HepG2 (cell line): Measurements from ENCODE around the gene PTCRA. TPM values are rescaled to one million over a fixed set of nuclear protein-coding genes. Genes with fewer than 3 reads are reported as not detected.

Experiments
- EP300 ChIP-seq, 3 experiments: sonication (generic) in 1 of 3; formaldehyde crosslinking in 1 of 3; IDR thresholded peaks; 2 replicates each; pipeline versions ENCODE4 v1.5.1 to v1.6.1; 2011 to 2020; ENCODE audit warnings: low read depth in 2 of 3, low read length in 2 of 3, borderline replicate concordance in 1 of 3, improper control_type of control experiment in 1 of 3, mild to moderate bottlenecking in 1 of 3, missing genetic modification reagents in 1 of 3, moderate library complexity in 1 of 3
- FOXA1 ChIP-seq, 2 experiments: fragments of 450-650 bp in 1 of 2; sonication (generic) in 1 of 2; formaldehyde crosslinking in 1 of 2; IDR thresholded peaks; 2 replicates each; pipeline versions ENCODE4 v1.4.0 to v1.6.1; 2016 to 2020; ENCODE audit warnings: missing genetic modification reagents in 1 of 2
- GABPA ChIP-seq, 2 experiments: IDR thresholded peaks; 2 replicates each; pipeline ENCODE4 v1.6.1; 2011 to 2016; ENCODE audit warnings: low read depth in 2 of 2, low read length in 1 of 2, missing biosample characterization in 1 of 2, missing genetic modification characterization in 1 of 2
- GFI1 ChIP-seq: sonication (generic); formaldehyde crosslinking; IDR thresholded peaks from 2 replicates; pipeline ENCODE4 v1.5.0; 2020; ENCODE audit warnings: missing genetic modification reagents, mild to moderate bottlenecking, borderline replicate concordance
- HOXA3 ChIP-seq: sonication (generic); formaldehyde crosslinking; IDR thresholded peaks from 2 replicates; pipeline ENCODE4 v1.5.0; 2020; ENCODE audit warnings: missing genetic modification reagents
- KAT2B ChIP-seq: fragments of 150-350 bp; IDR thresholded peaks from 2 replicates; pipeline ENCODE4 v1.6.1; 2014; ENCODE audit warnings: low read depth, low read length, borderline replicate concordance
- NFYC ChIP-seq: IDR thresholded peaks from 2 replicates; pipeline ENCODE4 v1.6.1; 2016; ENCODE audit warnings: missing genetic modification reagents, missing compliant biosample characterization
- PHF21A ChIP-seq: sonication (generic); formaldehyde crosslinking; IDR thresholded peaks from 2 replicates; pipeline ENCODE4 v1.5.0; 2020; ENCODE audit warnings: mild to moderate bottlenecking, missing genetic modification reagents
- PHF8 ChIP-seq: sonication (generic); formaldehyde crosslinking; IDR thresholded peaks from 2 replicates; pipeline ENCODE4 v1.5.0; 2020; ENCODE audit warnings: missing genetic modification reagents
- SIN3B ChIP-seq: fragments of 150-350 bp; IDR thresholded peaks from 2 replicates; pipeline ENCODE4 v1.6.1; 2014; ENCODE audit warnings: low read length
- SMC3 ChIP-seq: IDR thresholded peaks from 2 replicates; pipeline ENCODE4 v1.6.1; 2011; ENCODE audit warnings: low read length, improper control_type of control experiment
- YY1 ChIP-seq: IDR thresholded peaks from 2 replicates; pipeline ENCODE4 v1.6.1; 2011; ENCODE audit warnings: low read length, low read depth, moderate library complexity, mild to moderate bottlenecking; ENCODE audit not compliant: insufficient read depth, insufficient replicate concordance
- ZFAT ChIP-seq: sonication (generic); formaldehyde crosslinking; conservative IDR thresholded peaks from 2 replicates; pipeline ENCODE4 v1.8.1; 2023; ENCODE audit warnings: missing genetic modification reagents, inconsistent platforms
- ZNF501 ChIP-seq: sonication (generic); formaldehyde crosslinking; IDR thresholded peaks from 2 replicates; pipeline ENCODE4 v1.5.1; 2020; ENCODE audit warnings: mild to moderate bottlenecking, moderate library complexity, missing genetic modification reagents
- ZNF567 ChIP-seq: sonication (generic); formaldehyde crosslinking; IDR thresholded peaks from 2 replicates; pipeline ENCODE4 v1.8.1; 2023; ENCODE audit warnings: mild to moderate bottlenecking, missing genetic modification reagents, borderline replicate concordance
- ZNF781 ChIP-seq: sonication (generic); formaldehyde crosslinking; IDR thresholded peaks from 2 replicates; pipeline ENCODE4 v1.5.1; 2020; ENCODE audit warnings: borderline replicate concordance, mild to moderate bottlenecking, missing genetic modification reagents; ENCODE audit errors: not compliant biosample characterization
- polyA plus RNA-seq, 8 experiments: library from polyadenylated mRNA; depleted of rRNA in 3 of 8; stranded (reverse) in 7 of 8; unstranded in 1 of 8; fragments of >200 nt; fragmentation: Illumina TruSeq in 4 of 8; extraction: Trizol in 4 of 8; gene quantifications; 2 replicates each; pipeline versions ENCODE4 v1.2.1 to v1.2.3, GENCODE V29; 2011 to 2016; ENCODE audit warnings: low read depth in 4 of 8, missing spikeins in 1 of 8, mixed read lengths in 1 of 8; ENCODE audit not compliant: insufficient read depth in 1 of 8
- total RNA-seq, 5 experiments: library from RNA; depleted of rRNA; stranded (reverse); fragments of >200 nt; fragmentation: Illumina TruSeq; extraction: Trizol; gene quantifications; 2 replicates each; pipeline ENCODE4 v1.2.3, GENCODE V29; 2016; ENCODE audit warnings: low read depth in 1 of 5
- TF ChIP-seq, protein P1 (sequence below): sonication (generic); formaldehyde crosslinking; IDR thresholded peaks from 2 replicates; pipeline ENCODE4 v1.4.0; 2020; ENCODE audit warnings: mild to moderate bottlenecking, missing genetic modification reagents
- TF ChIP-seq, protein P2 (sequence below): sonication (generic); formaldehyde crosslinking; IDR thresholded peaks from 2 replicates; pipeline ENCODE4 v1.4.0; 2020; ENCODE audit warnings: missing genetic modification reagents
- TF ChIP-seq, protein P3 (sequence below): sonication (generic); formaldehyde crosslinking; IDR thresholded peaks from 2 replicates; pipeline ENCODE4 v1.4.0; 2020; ENCODE audit warnings: missing genetic modification reagents, borderline replicate concordance
- TF ChIP-seq, protein P4 (sequence below): IDR thresholded peaks from 2 replicates; pipeline ENCODE4 v1.6.1; 2018; ENCODE audit warnings: missing genetic modification reagents, mild to moderate bottlenecking, missing compliant biosample characterization

Gene PTCRA
- total and polyA plus RNA-seq, 2 of the 13 experiments (the other 11 are each of a cell fraction or from before 2014, with no cell fraction given), result not detected

DNA sequence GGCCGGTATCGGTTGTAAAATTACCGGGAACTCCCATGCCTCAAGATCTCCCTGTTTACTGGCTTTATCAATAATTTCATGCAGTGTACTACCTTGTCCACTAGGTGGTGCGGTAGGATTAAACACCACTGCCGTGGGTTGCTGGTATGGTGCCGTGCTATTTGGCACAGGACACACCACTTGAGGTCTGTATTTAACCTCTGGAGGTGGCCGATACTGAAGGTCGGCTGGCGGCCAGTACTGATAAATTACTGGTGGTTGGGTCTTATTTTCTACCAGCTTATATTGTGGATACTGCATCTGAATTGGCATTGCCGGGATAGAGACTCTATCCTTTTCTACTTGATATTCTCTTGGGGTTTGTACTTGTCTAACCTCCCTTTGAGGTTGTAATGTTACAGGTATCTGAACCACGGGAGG, 14.3 kb upstream of the PTCRA start (continued):
- 0 out of 2 replicates have a peak, but pooled peaks have one; percentile 26 for TF ChIP-seq GFI1
- TF ChIP-seq FOXA1 (IDR thresholded peaks at IDR 0.05), result no peak
- peak; percentile 75 for TF ChIP-seq FOXA1 (CRISPR knock-in tag; IDR thresholded peaks at IDR 0.05)
- TF ChIP-seq, protein P1, sequence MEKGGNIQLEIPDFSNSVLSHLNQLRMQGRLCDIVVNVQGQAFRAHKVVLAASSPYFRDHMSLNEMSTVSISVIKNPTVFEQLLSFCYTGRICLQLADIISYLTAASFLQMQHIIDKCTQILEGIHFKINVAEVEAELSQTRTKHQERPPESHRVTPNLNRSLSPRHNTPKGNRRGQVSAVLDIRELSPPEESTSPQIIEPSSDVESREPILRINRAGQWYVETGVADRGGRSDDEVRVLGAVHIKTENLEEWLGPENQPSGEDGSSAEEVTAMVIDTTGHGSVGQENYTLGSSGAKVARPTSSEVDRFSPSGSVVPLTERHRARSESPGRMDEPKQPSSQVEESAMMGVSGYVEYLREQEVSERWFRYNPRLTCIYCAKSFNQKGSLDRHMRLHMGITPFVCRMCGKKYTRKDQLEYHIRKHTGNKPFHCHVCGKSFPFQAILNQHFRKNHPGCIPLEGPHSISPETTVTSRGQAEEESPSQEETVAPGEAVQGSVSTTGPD (CRISPR knock-in tag), result 0 out of 2 replicates have a peak, but pooled peaks have one; percentile 52
- TF ChIP-seq PHF8, result 0 out of 2 replicates have a peak, but pooled peaks have one; percentile 27
- TF ChIP-seq ZNF567 (CRISPR knock-in tag), result no peak
- 0 out of 4 replicates have a peak, but pooled peaks of 1 of the 2 experiments have one; percentile 16 for TF ChIP-seq EP300 (IDR thresholded peaks at IDR 0.05; ENCODE audit: low read depth in 2 of 2, low read length in 2 of 2)
- no peak for TF ChIP-seq EP300 (CRISPR knock-in tag; IDR thresholded peaks at IDR 0.05; ENCODE audit: borderline replicate concordance)
- TF ChIP-seq GABPA (IDR thresholded peaks at IDR 0.05; ENCODE audit: low read depth, low read length), result no peak
- 0 out of 2 replicates have a peak, but pooled peaks have one; percentile 34 for TF ChIP-seq GABPA (CRISPR knock-in tag; IDR thresholded peaks at IDR 0.05; ENCODE audit: low read depth)
- TF ChIP-seq, protein P2, sequence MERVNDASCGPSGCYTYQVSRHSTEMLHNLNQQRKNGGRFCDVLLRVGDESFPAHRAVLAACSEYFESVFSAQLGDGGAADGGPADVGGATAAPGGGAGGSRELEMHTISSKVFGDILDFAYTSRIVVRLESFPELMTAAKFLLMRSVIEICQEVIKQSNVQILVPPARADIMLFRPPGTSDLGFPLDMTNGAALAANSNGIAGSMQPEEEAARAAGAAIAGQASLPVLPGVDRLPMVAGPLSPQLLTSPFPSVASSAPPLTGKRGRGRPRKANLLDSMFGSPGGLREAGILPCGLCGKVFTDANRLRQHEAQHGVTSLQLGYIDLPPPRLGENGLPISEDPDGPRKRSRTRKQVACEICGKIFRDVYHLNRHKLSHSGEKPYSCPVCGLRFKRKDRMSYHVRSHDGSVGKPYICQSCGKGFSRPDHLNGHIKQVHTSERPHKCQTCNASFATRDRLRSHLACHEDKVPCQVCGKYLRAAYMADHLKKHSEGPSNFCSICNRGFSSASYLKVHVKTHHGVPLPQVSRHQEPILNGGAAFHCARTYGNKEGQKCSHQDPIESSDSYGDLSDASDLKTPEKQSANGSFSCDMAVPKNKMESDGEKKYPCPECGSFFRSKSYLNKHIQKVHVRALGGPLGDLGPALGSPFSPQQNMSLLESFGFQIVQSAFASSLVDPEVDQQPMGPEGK (CRISPR knock-in tag), result no peak
- 0 out of 2 replicates have a peak, but pooled peaks have one; percentile 33 for TF ChIP-seq HOXA3 (CRISPR knock-in tag)
- peak; percentile 40 for TF ChIP-seq YY1
- TF ChIP-seq ZFAT (CRISPR knock-in tag), result no peak
- TF ChIP-seq KAT2B, result no peak
- TF ChIP-seq ZNF501, result peak; percentile 79
- TF ChIP-seq, protein P3, sequence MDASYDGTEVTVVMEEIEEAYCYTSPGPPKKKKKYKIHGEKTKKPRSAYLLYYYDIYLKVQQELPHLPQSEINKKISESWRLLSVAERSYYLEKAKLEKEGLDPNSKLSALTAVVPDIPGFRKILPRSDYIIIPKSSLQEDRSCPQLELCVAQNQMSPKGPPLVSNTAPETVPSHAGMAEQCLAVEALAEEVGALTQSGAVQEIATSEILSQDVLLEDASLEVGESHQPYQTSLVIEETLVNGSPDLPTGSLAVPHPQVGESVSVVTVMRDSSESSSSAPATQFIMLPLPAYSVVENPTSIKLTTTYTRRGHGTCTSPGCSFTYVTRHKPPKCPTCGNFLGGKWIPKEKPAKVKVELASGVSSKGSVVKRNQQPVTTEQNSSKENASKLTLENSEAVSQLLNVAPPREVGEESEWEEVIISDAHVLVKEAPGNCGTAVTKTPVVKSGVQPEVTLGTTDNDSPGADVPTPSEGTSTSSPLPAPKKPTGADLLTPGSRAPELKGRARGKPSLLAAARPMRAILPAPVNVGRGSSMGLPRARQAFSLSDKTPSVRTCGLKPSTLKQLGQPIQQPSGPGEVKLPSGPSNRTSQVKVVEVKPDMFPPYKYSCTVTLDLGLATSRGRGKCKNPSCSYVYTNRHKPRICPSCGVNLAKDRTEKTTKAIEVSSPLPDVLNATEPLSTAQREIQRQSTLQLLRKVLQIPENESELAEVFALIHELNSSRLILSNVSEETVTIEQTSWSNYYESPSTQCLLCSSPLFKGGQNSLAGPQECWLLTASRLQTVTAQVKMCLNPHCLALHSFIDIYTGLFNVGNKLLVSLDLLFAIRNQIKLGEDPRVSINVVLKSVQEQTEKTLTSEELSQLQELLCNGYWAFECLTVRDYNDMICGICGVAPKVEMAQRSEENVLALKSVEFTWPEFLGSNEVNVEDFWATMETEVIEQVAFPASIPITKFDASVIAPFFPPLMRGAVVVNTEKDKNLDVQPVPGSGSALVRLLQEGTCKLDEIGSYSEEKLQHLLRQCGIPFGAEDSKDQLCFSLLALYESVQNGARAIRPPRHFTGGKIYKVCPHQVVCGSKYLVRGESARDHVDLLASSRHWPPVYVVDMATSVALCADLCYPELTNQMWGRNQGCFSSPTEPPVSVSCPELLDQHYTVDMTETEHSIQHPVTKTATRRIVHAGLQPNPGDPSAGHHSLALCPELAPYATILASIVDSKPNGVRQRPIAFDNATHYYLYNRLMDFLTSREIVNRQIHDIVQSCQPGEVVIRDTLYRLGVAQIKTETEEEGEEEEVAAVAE (CRISPR knock-in tag), result peak; percentile 79; the same call in 1 of the 2 replicates
- peak; percentile 92 for TF ChIP-seq SMC3
- TF ChIP-seq, protein P4, sequence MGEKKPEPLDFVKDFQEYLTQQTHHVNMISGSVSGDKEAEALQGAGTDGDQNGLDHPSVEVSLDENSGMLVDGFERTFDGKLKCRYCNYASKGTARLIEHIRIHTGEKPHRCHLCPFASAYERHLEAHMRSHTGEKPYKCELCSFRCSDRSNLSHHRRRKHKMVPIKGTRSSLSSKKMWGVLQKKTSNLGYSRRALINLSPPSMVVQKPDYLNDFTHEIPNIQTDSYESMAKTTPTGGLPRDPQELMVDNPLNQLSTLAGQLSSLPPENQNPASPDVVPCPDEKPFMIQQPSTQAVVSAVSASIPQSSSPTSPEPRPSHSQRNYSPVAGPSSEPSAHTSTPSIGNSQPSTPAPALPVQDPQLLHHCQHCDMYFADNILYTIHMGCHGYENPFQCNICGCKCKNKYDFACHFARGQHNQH (CRISPR knock-in tag), result peak; percentile 69; the same call in 1 of the 2 replicates
- peak; percentile 50 for TF ChIP-seq ZNF781 (CRISPR knock-in tag)
- peak; percentile 57; the same call in 1 of the 2 replicates for TF ChIP-seq PHF21A (CRISPR knock-in tag)
- TF ChIP-seq NFYC (CRISPR knock-in tag), result no peak; the same call in 1 of the 2 replicates
- 0 out of 2 replicates have a peak, but pooled peaks have one; percentile 31 for TF ChIP-seq SIN3B
